GM03348 (cell line): ENCODE results near the gene BRD4.
A peak's percentile ranks its signal among the peaks of the same experiment; 100 is the strongest.
"Not testable (repeated sequence)": the region's sequence is repeated elsewhere in the genome, so short reads cannot be mapped to it uniquely, and the experiment has no call there.

Experiments
- DNase-seq: peaks from one replicate; pipeline ENCODE4 v3.0.0; 2012; ENCODE audit warnings: low spot score

Gene BRD4

DNA sequence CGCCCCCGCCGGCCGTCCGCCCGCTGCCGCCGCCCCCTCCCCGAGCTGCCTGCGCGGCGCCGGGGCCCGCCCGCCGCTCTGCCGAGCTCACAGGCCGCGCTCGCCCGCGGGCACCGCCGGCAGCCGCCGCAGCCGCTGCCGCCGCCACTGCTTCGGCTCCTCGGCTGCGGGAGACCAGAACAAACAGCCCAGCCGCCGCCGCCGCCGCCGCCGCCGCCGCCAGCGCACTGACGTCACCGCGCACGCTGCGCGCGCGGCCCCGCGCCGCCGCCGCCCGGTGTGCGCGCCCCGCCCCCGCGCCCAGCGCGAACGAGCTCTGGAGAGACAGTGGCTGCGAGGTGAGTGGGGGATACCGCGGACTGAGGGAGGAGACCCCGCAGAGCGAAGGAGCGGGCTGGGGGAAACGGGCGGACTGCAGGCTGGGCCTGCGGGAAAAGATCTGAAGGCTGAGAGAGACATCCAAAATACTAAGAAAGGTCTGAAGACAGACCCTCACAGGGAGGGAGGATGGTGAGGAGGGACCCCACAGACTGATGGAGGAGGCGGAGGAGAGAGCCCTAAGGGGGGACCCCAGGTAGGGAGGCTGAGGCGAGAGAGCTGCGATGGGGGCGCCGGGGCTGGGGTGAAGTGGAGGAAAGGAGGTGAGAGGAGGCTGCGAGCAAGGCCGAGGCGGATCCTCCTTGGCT is at the start of gene BRD4:
Gene BRD4, minus strand, starts transcription at position 229 of the 686 bp plus-strand sequence. CDS start 59,440 bp downstream, outside the sequence.
- peak; percentile 96 for DNase-seq

DNA sequence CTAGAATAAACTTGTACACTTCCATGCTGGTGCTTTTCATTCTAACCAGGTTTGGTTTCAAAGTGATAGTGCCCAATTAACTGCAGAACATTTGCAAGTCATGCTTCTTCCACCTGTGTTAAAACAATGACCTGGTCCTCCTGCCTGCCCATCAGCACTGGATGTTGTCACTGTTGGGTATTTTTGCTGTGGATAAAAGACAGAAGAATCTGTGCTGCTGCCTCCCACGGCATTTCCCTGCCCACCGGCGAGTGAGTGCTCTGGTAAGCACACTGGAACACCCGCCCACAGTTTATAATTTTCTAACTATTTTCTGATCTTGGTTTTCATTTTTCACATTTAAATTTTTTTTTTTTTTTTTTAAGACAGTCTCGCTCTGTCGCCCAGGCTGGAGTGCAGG is 49.5 kb upstream of the BRD4 start:
- no peak for DNase-seq

DNA sequence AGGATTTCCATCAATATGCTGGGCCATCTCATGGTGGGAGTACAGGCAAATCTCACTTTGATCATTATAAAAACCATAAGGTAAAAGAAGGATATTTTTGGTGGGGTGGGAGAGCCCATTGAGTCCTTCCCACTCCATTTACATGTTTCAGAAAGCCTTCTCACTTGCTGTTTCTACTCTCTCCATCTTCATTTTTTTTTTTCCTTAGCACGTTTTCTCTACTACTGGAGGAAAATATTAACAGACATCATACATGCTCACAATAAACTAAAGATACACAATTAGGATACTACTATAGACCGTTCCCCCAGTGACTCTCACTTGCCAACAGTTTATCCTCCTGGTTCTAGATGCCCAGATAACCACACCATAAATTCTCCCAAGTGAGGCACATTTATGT is 49.1 kb upstream of the BRD4 start:
- no peak for DNase-seq

DNA sequence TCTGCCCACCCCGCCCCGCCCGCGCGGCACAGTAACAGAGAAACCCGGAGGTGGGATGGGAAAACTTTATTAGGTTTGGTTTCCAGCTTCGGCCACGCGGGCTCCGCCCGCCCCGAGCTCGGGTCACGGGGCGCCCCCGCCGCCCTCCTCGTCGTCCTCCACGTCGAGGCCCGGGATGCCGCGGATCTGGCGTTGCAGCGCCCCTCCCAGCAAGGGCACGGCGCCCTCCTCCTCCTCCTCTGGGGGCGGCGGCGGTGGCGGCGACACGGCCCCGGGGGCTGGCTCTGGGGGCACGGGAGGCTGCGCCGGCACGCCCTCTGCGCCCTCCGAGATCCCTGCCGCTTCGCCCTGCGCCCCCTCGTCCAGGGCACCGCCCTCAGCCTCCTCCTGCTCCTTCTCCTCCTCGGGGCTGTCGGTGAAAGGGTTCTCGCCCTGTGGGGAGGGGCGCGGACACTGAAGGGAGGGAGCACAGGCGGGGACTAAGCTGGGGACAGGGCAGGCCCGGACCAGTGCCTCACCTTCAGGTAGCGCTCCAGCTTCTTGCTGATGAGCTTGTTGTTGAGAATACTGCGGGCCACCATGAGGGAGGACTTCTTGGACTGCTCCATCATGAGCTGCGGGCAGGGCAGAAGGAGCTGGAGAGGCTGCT is 47.8 kb upstream of the BRD4 start:
- DNase-seq, result no peak

DNA sequence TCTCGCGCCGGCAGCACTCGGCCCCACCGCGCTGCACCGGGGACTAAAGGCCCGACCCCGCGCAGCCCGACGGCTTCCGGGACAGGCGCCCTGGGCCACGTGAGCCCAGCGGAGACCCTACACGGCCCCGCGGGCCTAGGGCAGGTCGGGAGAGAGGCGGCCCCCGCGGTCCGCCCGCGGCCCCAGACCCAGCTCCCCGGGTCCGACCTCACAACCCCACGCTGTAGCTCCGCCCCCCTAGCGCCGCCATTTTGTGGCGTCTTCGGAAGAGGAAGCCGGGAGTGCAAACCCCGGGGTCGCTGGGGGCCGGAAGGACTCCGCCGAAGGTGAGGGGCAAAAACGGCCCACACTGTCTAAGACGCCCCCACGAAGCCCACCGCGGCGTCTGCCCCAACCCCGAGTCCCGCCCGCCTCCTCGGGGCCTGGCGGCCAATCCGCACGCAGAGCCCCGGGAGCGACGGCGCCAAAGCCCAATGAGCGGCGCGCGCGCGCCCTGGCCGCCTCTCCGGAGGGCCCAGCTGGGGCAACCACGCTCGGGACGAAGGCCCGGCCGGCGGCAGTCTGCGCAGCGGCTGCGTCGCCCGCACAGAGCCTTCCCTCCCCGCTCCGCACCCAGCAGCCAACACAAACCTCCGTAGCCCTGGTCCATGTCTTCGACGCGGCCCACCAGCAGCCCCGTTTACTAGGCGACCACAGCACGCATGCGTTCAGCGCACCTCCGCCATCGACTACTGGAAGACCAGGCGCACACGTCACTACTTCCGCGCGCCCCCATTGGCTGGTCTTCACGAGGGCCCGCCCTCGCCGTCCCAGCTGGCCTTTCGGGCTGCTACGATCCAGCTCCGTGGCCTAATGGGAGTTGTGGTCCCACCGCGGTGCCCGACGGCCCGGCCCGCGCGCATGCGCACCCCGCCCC is 47.0 kb upstream of the BRD4 start, which contains the start of gene AKAP8:
Gene AKAP8, minus strand, starts transcription at position 705 of the 916 bp plus-strand sequence. Its CDS starts 56 bp downstream, at position 649.
- DNase-seq, result peak; percentile 100

DNA sequence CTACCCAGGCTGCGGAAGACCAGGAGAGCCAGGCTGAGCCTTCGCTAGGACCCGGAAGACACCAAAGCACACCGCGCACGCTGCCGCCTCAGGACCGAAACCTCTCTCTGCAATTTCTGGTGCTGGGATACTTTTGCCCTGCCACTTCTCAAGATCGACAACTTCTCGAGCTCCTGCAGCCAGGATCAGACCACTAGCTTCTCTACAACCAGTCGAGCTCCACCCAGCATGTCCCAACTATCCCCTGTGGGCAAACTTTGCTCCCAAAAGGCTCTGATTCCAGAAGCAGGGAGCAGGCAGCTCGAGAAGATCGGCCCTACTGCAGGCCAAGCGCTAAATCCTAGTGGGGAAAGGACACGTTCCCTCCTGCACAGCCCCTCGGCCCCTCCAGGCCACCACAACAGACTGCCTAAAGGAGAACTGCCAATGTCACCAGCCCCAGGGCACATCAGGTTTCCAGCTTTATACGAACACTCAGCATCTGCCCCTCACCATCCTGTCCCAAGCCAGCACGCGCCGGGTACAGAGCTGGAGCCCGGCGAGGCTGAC is 46.3 kb upstream of the BRD4 start:
- peak; percentile 67 for DNase-seq

DNA sequence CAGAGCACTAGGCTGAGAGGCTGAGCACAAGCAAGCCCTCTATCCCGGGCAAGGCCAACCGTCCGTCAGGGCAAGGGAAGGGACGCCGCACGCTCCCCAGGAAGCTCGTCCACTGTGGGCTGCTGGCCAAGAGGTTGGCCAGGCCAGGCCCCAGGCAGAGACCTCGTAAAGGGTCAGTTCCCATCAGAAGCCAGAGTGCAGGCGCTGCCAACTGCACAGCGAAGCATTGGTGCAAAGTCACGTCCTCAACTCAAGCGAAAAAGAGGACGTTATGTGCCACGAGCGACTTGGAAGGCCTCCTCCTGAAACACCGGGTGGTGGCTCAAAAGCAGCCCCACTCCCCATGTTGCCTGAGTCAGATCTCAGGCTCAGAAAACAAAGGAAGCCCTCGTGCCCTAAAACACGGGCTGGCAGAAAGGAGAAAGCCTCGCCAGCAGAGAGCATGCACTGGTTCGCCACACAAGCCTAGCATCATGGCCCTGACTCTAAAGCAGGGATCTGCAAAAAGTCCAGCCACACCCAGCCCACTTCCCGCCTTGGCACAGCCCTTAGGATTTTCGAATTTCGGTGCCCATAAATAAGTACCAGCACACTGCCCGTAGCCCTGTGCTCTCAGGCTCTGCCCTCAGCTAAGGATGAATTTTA is 42.6 kb upstream of the BRD4 start:
- DNase-seq, result no peak

DNA sequence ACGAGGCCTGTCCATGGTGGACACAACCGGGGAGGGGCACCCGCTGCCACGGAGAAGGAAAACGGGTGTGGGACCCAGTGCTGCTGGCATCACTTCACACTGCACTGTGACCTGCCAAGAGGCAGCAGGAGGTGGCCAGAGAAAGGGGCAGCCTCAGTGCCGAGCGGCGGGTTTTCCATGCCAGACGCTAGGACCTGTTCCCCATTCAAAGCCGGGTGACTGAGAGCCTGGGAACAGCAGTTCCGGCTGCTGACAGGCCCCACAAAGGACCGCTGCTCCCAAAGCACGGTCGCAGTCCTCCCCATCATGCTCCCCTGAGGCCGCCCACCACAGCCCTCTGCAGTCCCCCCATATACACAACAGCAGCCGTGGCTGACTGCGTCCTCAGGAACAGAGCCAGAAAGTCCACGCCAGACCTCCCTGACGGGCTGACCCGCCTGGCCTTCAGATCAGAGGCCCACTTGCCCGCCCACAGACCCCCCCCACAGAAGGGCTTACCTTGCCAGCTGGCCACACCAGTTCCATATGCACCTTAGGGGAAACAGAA is 41.8 kb upstream of the BRD4 start:
- DNase-seq, result no peak

DNA sequence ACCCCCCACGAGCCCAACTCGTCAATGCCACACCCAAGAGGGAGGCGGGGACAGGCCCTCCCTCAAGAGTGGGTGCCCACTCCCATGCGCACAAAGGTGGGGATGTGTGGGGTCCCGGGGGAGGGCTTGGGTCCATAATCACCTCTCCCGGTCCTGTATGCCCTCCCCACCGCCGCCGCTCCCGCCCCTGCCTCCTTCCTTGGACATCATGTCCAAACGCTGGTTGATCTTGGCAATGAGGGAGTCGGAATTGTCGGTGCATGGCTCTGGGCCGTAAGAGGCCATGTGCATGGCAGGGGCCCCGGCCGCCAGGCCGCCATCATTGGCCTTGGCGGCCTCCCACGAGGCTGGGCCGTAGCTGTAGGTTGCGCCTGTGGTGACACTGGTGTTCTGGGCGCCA is 41.3 kb upstream of the BRD4 start:
- no peak for DNase-seq

DNA sequence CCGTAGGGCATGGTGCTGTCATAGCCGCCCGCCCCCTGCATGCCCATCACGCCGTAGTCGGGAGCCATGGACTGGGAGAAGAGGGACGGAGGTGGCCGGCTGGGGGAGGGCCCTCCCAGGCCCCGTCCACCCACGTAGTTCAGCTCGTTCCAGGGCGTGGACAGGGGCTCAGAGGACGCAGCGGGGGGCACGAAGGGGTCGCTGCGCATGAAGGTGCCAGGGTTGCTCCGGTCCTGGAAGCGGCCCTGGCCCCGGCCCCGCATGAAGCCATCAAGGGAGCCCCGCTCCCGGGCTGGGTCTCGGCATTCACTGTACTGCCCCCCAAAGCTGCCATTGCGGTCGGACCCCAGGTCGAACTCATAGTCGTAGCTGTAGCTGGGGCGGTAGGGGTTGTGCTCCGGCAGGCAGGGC is 40.6 kb upstream of the BRD4 start:
- DNase-seq, result no peak

DNA sequence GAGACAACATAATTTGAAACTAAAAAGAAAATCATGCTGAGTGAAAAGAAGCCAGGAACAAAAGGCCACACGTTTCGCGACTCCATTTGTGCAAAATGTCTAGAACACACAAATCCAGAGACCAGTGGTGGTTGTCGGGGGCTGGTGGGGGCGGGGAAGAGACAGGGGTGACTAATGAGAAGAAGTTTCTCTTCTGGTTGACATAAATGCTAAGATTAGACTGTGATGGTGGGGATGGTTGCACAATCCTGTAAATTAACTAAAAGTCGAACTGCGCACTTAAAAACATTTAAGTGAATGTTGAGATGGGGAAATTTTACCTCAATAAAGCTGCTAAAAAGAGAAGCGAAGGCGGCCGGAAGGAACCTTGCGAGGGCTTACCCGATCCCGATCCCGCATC is 40.1 kb upstream of the BRD4 start:
- no peak for DNase-seq

DNA sequence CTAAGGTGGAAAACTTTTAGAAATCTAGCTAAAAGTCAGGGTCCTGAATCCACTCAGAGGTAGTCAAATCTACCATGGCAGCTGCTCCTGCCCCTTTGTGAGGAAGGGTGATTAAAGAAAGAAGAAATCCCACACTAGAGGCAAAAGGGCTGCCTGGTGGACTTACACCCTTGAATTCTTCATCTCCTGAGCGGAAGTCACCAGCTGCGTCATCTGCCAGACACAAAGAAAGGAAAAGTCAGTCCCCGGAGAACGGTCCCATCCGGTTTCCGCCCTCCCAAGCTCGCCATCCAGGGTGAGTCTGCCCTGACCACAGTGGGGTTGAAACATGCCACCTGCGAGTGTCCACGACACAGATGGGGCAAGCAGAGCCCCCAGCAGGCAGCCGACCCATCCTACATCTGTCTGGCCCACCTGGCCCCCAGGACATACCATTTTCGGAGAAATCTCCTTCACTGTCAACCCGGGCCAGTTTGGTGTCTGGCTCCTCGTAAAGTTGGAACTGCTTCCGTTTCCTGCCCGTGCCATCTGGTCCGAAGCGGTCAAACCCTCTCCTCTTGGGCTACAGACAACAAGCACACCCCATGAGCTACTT is 39.5 kb upstream of the BRD4 start:
- DNase-seq, result no peak

DNA sequence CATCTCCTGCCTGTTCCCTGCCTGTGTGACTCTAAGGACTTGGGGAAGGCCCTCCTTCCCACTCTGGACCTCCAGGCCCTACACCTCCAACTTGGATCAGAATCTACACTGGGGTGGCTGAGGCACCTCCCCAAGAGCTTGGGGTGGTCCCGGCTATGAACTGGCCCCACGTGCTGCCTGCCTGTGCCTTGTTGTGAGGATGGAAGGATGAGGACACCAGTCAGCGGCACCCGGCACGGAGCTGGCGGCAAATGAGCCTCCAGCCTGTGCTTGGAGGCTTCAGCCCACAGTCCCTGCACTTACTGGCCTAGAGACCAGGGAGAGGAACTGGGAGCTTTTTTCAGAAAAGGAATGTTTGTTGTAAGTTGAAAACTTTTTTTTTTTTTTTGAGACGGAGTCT is 38.8 kb upstream of the BRD4 start:
- no peak for DNase-seq

DNA sequence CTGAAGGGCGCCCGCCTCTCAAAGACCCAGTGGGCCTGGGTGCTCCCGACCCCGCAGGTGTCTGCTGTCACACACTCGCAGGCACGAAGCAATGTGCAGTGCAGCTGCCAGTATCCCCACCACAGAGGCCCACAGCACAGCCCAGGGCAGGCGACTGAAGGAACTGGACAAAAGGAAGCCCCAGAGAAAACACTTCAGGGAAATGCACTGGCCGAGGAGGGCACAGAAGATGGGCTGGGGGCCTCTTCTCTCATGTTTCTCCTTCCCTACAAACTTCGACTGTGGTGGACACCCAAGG is 37.2 kb upstream of the BRD4 start:
- no peak for DNase-seq

DNA sequence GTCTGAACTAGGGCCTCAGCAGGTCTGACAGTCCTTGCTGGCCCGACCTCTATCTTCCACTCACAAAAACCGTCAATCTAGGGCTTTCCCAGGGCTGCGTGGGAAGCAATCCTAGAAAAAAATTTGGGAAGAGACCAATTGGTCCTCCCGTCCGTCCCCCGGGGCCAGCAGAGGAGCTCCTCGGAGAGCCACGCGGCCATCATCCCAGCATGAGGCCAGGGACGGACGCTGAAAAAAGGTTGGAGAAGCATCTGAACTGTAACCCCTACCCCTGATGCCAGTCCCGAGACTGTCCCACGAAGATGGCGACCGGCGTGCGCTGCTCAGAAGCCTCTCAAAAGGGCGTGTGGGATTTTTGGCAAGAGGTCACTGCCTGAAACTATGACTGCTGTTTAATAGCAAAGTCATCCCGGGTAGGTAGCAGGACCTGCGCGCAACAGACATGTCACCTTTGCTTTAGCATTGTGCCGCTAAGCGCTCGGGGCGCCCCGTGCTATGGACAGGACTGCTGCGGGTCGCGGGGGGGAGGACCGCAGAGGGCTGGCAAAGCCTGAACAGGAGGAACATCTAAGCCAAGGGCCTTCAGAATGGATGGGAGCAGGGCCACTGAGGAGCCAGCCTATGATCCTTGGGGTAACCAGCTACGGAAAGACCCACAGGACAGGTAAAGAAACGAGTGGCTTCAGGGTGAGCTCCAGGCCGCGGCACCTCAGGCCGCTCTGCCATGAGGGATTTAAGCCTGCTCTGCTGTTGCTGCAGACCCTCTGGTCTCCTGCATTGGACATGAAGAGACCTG is 36.7 kb upstream of the BRD4 start:
- no peak for DNase-seq

DNA sequence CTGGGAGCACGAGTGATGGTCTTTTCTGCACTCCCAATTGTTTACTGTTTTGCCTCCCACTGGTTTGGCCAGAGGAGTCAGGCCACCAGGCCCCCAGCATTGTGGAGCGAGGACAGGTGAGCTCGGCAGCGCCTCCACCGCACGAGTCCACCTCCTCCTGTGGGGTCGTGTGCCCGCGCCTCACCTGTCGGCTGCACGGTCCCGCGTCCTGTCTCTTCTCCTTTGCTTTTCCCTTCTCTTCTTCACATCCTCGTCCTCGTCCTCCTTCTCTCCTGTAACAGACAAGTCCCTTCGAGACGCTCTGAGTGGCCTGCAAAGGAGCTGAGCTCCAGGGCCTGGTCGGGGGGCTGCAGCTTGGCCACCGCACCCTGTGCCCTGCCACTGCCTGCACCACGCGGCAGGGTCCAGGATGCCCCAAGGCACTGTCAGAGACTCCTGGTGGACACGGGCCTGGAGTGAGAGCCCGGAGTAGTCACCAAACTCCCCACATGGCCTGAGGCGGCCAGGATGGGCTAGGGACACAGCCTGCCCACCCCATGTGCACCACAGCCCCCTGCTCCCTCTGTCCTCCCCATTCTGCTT is 35.8 kb upstream of the BRD4 start:
- no peak for DNase-seq

DNA sequence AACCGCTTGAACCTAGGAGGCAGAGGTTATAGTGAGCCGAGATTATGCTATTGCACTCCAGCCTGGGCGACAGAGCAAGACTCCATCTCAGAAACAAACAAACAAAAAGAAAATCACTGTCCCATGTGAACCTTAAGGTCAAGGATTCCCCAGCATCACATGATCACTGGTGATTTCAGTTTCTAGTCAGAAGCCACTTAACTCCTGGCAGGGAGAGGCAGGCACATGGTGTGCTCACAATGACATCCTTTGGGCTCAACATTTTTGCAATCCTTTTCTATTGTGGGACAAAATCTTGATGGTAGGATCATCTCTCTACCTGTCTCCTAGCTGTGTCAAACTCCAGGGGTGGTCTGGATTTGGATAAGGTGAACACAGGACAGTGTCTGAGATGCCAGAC is 35.1 kb upstream of the BRD4 start:
- no peak for DNase-seq

DNA sequence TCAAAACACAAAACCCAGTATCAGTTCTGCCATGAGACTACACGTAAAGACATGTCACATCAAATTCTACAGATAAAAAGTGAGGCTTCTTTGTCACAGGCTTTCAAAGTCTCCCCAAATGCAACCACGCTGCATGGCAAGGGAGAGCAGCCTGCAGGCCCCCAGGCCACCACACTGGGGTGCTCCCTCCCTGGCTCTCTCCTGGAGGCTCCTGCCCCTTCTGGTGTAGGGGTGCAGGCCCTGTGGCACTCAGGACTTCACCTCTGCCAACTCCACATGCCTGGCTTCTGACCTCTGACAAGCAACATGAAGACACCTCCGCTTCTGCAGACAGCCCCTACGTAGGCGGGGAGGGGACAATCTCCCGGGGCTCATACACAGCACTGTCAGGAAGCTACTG is 32.9 kb upstream of the BRD4 start:
- no peak for DNase-seq

DNA sequence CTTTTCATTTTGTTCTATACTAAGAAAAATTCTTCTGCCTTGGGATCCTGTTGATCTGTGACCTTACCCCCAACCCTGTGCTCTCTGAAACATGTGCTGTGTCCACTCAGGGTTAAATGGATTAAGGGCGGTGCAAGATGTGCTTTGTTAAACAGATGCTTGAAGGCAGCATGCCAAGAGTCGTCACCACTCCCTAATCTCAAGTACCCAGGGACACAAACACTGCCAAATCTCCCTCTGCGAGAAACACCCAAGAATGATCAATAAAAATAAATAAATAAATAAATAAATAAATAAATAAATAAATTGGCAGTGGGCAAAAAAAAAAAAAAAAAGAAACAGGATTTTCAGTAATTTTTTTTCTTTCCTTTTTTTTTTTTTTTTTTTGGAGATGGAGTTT is 31.5 kb upstream of the BRD4 start:
- not testable (repeated sequence) for DNase-seq

DNA sequence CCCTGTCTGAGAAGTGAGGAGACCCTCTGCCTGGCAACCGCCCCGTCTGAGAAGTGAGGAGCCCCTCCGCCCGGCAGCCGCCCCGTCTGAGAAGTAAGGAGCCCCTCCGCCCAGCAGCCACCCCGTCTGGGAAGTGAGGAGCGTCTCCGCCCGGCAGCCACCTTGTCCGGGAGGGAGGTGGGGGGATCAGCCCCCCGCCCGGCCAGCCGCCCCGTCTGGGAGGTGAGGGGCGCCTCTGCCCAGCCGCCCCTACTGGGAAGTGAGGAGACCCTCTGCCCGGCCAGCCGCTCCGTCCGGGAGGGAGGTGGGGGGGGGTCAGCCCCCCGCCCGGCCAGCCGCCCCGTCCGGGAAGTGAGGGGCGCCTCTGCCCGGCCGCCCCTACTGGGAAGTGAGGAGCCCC is 30.7 kb upstream of the BRD4 start:
- not testable (repeated sequence) for DNase-seq
